ENCODE data around the gene TOR2A.

GRCh38 chr9:127714951-127715469, 20.1 kb downstream of the TOR2A start:
- TF ChIP-seq CTCF (IDR thresholded peaks at IDR 0.05; ENCODE audit: extremely low read depth in 1 of 2, insufficient read depth in 1 of 2, low read depth in 1 of 2, low read length in 2 of 2) (no peak), POLR2A (IDR thresholded peaks at IDR 0.05; ENCODE audit: low read depth, low read length) (no peak), GATA2 (IDR thresholded peaks at IDR 0.05; ENCODE audit: insufficient read depth, insufficient read length, low read depth, low read length) (no peak)

All from endothelial cell of umbilical vein (primary cell).